ENCODE data around the gene DACT2. TPM values are rescaled to one million over a fixed set of nuclear protein-coding genes. Genes with fewer than 3 reads are reported as not detected.
"Not testable (repeated sequence)": the region's sequence is repeated elsewhere in the genome, so short reads cannot be mapped to it uniquely, and the experiment has no call there.

The DACT2 gene
- polyA plus RNA-seq, 2 donors = 0.83 to 1.2 TPM

DNA sequence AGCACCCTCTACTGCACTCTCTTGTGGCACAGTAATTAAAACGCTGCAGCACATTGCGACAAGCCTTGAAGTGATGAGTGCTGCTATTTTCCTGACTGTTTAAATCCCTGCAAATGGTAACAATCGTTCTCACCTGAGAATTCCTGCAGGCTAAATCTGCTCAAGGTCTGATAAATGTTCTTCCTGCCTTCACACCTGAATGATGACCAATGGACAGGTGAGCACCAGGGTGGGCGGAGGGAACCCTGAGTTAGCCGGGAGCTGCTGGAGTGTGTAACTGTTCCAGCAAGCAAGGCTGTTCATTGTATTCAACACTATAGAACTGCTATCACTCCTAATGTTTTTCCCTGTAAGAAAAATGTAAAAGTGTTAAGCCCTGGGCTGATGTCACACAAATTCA is 4.0 kb downstream of the DACT2 start:
- Histone ChIP-seq H3K9me3 (ENCODE audit: control insufficient read depth in 2 of 2, insufficient read depth in 1 of 2, low read depth in 1 of 2, low read length in 1 of 2) (no peaks in the 10 kb centered on the region), H3K27me3 (ENCODE audit: control insufficient read depth in 1 of 2, insufficient read depth in 2 of 2, low read length in 2 of 2) (peaks cover 0 to 7% of the 10 kb centered on the region in 2 donors), H3K36me3 (ENCODE audit: control insufficient read depth in 2 of 2, insufficient read depth in 2 of 2, low read length in 1 of 2) (no peaks in the 10 kb centered on the region), H3K4me1 (ENCODE audit: control insufficient read depth in 2 of 2, insufficient read depth in 2 of 2, low read length in 1 of 2) (peaks cover 8 to 10% of the 10 kb centered on the region in 2 donors), H3K4me3 (ENCODE audit: low read depth in 1 of 2, low read length in 2 of 2) (no peak overlapping the region), H3K27ac (ENCODE audit: low read depth in 2 of 2, low read length in 1 of 2) (no peak overlapping the region)
- WGBS, 2 donors = 49 to 59% methylated on average over 5 of the region's 5 CpGs

DNA sequence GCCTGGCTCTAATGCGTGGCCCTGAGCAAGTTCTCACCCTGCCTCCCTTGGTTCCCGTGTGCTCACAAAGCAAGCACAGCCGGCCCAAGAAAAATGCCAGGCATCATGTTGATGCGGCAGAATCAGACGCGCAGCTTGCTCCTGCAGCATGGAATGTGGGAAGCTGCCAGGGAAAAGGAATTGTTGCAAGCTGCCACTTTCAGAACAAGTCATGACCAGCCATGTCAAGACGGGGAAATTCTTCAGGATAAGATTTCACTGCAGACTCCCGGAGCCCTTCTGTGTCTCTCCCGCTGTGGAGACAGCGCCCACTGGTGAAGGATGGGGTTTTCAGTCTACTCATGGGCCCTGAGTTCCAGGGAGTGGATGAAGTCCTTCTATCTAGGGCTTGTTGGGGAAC is 4.6 kb downstream of the DACT2 start:
- no peak overlapping the region for H3K4me3 ChIP-seq (ENCODE audit: low read depth in 1 of 2, low read length in 2 of 2)
- H3K27ac ChIP-seq (ENCODE audit: low read depth in 2 of 2, low read length in 1 of 2) = peak overlapping the region in 1 of 2 donors; percentile 27
- 34 to 45% methylated on average over 10 of the region's 10 CpGs for WGBS, 2 donors
- no peaks in the 10 kb centered on the region for H3K9me3 ChIP-seq (ENCODE audit: control insufficient read depth in 2 of 2, insufficient read depth in 1 of 2, low read depth in 1 of 2, low read length in 1 of 2)
- peaks cover 0 to 6% of the 10 kb centered on the region in 2 donors for H3K27me3 ChIP-seq (ENCODE audit: control insufficient read depth in 1 of 2, insufficient read depth in 2 of 2, low read length in 2 of 2)
- H3K36me3 ChIP-seq (ENCODE audit: control insufficient read depth in 2 of 2, insufficient read depth in 2 of 2, low read length in 1 of 2) = no peaks in the 10 kb centered on the region
- peaks cover 8 to 10% of the 10 kb centered on the region in 2 donors for H3K4me1 ChIP-seq (ENCODE audit: control insufficient read depth in 2 of 2, insufficient read depth in 2 of 2, low read length in 1 of 2)

DNA sequence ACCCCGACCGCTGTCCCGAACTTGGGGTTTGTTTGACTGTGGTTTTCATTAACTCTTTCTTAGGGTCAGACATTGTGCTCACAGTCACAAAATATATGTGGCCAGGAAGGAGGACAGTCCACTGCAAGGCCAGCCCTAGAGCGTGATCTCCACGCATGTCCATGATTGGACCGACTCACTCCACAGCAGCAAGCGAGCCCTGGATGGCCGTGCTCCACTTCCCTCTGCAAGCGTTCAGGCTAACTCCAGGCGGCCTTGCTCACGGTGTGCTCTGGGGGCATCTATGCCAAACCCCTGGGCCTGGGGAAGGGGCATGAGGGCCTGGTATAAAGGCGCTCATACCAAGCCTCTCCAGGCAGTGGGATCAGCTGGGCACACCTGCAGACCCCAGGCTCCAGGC is 5.6 kb downstream of the DACT2 start:
- 78% methylated on average over 12 of the region's 12 CpGs for WGBS, 2 donors
- Histone ChIP-seq H3K4me3 (ENCODE audit: low read depth in 1 of 2, low read length in 2 of 2) (no peak overlapping the region), H3K27ac (ENCODE audit: low read depth in 2 of 2, low read length in 1 of 2) (peak overlapping the region in 1 of 2 donors; percentile 49)

DNA sequence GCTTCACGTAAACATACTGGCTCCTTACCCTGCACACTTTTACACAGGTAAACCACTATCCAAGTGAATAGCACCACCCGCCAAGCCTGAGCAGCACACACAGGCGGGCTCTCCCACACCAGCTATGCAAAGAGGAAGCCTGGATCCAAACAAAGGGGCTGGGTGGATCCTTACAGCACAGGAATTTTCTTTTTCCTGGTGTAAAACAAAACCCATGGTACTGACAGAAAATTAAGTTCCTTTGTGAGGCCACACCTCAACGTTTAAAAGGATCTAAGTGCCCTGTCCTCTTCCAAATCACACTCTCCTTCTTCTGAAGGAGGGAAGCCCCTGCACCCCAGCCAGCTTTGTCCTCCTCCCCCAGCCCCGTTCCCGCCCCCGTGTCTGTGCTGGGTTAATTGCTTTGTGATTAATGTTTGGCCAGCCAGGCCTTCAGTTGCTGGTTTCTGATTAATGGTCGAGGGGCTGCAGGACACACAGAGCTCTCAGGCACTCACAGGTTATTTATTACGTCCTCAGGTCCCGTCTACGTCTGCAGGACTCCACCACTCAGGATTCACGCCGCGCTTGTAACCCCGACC is 6.1 kb downstream of the DACT2 start:
- Histone ChIP-seq H3K9me3 (ENCODE audit: control insufficient read depth in 2 of 2, insufficient read depth in 1 of 2, low read depth in 1 of 2, low read length in 1 of 2) (no peaks in the 10 kb centered on the region), H3K27me3 (ENCODE audit: control insufficient read depth in 1 of 2, insufficient read depth in 2 of 2, low read length in 2 of 2) (no peaks in the 10 kb centered on the region), H3K4me3 (ENCODE audit: low read depth in 1 of 2, low read length in 2 of 2) (no peak overlapping the region), H3K4me1 (ENCODE audit: control insufficient read depth in 2 of 2, insufficient read depth in 2 of 2, low read length in 1 of 2) (peaks cover 4 to 10% of the 10 kb centered on the region in 2 donors), H3K36me3 (ENCODE audit: control insufficient read depth in 2 of 2, insufficient read depth in 2 of 2, low read length in 1 of 2) (no peaks in the 10 kb centered on the region), H3K27ac (ENCODE audit: low read depth in 2 of 2, low read length in 1 of 2) (peak overlapping the region; percentile 24 to 49)
- WGBS, 2 donors = 47 to 49% methylated on average over 15 of the region's 15 CpGs

More for the DNA sequence above, 5.6 kb downstream of the DACT2 start:
- Histone ChIP-seq H3K9me3 (ENCODE audit: control insufficient read depth in 2 of 2, insufficient read depth in 1 of 2, low read depth in 1 of 2, low read length in 1 of 2) (no peaks in the 10 kb centered on the region), H3K36me3 (ENCODE audit: control insufficient read depth in 2 of 2, insufficient read depth in 2 of 2, low read length in 1 of 2) (no peaks in the 10 kb centered on the region), H3K4me1 (ENCODE audit: control insufficient read depth in 2 of 2, insufficient read depth in 2 of 2, low read length in 1 of 2) (peaks cover 7 to 10% of the 10 kb centered on the region in 2 donors), H3K27me3 (ENCODE audit: control insufficient read depth in 1 of 2, insufficient read depth in 2 of 2, low read length in 2 of 2) (peaks cover 0 to 2% of the 10 kb centered on the region in 2 donors)

DNA sequence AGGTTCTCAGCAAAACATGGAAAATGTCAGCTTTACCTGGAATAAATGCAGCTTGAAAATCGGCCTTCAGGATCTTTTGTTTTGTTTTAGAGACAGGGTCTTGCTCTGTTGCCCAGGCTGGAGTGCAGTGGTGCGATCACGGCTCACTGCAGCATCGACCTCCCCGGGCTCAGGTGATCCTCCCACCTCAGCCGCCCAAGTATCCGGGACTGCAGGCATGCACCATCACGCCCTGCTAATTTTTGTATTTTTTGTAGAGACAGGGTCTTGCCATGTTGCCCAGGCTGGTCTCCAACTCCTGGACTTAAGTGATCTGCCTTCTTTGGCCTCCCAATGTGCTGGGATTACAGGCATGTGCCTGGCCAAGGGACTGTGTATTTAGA is 7.5 kb downstream of the DACT2 start:
- not testable (repeated sequence) for H3K4me1 ChIP-seq (ENCODE audit: control insufficient read depth in 2 of 2, insufficient read depth in 2 of 2, low read length in 1 of 2); H3K36me3 ChIP-seq (ENCODE audit: control insufficient read depth in 2 of 2, insufficient read depth in 2 of 2, low read length in 1 of 2); H3K9me3 ChIP-seq (ENCODE audit: control insufficient read depth in 2 of 2, insufficient read depth in 1 of 2, low read depth in 1 of 2, low read length in 1 of 2); H3K4me3 ChIP-seq (ENCODE audit: low read depth in 1 of 2, low read length in 2 of 2); H3K27me3 ChIP-seq (ENCODE audit: control insufficient read depth in 1 of 2, insufficient read depth in 2 of 2, low read length in 2 of 2); H3K27ac ChIP-seq (ENCODE audit: low read depth in 2 of 2, low read length in 1 of 2)
- 79 to 89% methylated on average over 8 of the region's 8 CpGs for WGBS, 2 donors

DNA sequence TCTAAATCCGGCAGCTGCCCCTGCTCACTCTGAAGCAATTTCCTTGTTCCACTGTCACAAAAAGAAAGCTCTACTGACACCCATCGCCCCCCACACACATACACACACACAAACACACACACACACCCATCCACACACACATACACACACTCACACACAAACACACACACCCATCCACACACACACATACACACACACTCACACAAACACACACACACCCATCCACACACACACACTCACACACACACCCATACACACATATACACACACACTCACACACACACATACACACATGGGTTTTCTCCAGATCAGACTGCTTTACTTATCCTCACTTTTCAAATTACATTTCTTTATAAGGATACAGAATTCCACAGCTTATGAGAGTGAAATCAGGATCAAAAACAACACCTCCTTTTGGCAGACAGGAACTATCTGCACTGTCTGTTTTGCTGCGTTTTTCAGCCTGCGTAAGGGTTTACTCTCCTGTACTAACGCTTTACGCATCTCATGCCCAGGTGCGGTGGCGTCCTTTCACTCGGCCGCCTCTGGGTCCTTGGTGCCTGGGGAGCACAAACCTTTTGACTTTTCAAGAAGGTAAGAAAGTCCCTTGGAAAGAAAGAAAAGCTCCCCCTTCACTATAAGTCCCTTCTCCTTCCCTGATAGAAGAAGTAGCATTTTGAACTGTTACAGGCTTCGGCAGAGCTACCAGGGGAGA is 8.0 kb downstream of the DACT2 start:
- Histone ChIP-seq H3K36me3 (ENCODE audit: control insufficient read depth in 2 of 2, insufficient read depth in 2 of 2, low read length in 1 of 2) (no peaks in the 10 kb centered on the region), H3K4me1 (ENCODE audit: control insufficient read depth in 2 of 2, insufficient read depth in 2 of 2, low read length in 1 of 2) (peaks cover 4 to 10% of the 10 kb centered on the region in 2 donors), H3K4me3 (ENCODE audit: low read depth in 1 of 2, low read length in 2 of 2) (no peak overlapping the region), H3K27ac (ENCODE audit: low read depth in 2 of 2, low read length in 1 of 2) (no peak overlapping the region), H3K27me3 (ENCODE audit: control insufficient read depth in 1 of 2, insufficient read depth in 2 of 2, low read length in 2 of 2) (no peaks in the 10 kb centered on the region), H3K9me3 (ENCODE audit: control insufficient read depth in 2 of 2, insufficient read depth in 1 of 2, low read depth in 1 of 2, low read length in 1 of 2) (no peaks in the 10 kb centered on the region)
- WGBS, 2 donors = 90 to 93% methylated on average over 11 of the region's 11 CpGs

DNA sequence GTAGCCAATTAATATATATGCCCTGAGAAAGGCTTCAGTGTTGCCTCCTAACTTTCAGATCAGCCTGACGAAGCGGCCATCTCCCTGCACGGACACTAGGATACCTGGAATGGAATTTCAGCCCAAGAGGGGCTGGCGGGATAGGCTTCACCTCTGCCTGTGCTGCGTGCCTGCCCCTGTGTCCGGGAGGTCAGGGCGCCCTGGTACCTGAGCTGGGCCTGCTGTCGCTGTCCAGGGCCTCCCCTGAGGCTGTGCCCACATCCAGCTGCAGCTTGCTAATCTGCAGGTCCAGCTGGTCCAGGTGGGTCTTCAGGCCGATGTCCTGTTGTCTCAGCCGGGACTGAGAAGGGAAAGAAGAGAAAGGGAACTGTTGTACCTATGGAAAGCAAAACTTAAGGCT is 8.6 kb downstream of the DACT2 start:
- Histone ChIP-seq H3K27ac (ENCODE audit: low read depth in 2 of 2, low read length in 1 of 2) (no peak overlapping the region), H3K36me3 (ENCODE audit: control insufficient read depth in 2 of 2, insufficient read depth in 2 of 2, low read length in 1 of 2) (no peaks in the 10 kb centered on the region), H3K4me1 (ENCODE audit: control insufficient read depth in 2 of 2, insufficient read depth in 2 of 2, low read length in 1 of 2) (peaks cover 4 to 10% of the 10 kb centered on the region in 2 donors), H3K9me3 (ENCODE audit: control insufficient read depth in 2 of 2, insufficient read depth in 1 of 2, low read depth in 1 of 2, low read length in 1 of 2) (no peaks in the 10 kb centered on the region), H3K27me3 (ENCODE audit: control insufficient read depth in 1 of 2, insufficient read depth in 2 of 2, low read length in 2 of 2) (no peaks in the 10 kb centered on the region), H3K4me3 (ENCODE audit: low read depth in 1 of 2, low read length in 2 of 2) (no peak overlapping the region)
- WGBS, 2 donors = 92 to 94% methylated on average over 10 of the region's 10 CpGs

DNA sequence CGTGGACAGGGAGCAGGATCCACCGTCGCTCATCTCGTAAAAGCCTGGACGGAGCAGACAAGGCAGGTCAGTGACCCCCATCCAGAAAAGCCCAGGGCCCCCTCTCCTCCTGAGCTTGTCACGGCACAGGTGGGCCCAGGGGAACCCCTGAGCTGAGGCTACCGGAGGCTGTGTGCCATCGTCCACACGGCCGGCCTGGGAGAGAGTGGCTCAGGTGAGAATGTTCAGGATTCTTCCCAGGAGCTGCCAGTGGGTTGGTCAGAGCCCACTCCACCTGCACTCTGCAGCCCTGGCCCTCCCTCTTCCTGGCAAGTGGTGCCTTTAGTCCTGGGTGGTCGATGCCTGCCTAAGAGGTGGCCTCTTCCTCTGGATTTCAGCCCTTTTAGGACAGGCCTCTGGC is 9.2 kb downstream of the DACT2 start:
- peaks cover 4 to 10% of the 10 kb centered on the region in 2 donors for H3K4me1 ChIP-seq (ENCODE audit: control insufficient read depth in 2 of 2, insufficient read depth in 2 of 2, low read length in 1 of 2)
- 88 to 91% methylated on average over 11 of the region's 11 CpGs for WGBS, 2 donors
- H3K27ac ChIP-seq (ENCODE audit: low read depth in 2 of 2, low read length in 1 of 2) = no peak overlapping the region
- no peaks in the 10 kb centered on the region for H3K36me3 ChIP-seq (ENCODE audit: control insufficient read depth in 2 of 2, insufficient read depth in 2 of 2, low read length in 1 of 2)
- H3K27me3 ChIP-seq (ENCODE audit: control insufficient read depth in 1 of 2, insufficient read depth in 2 of 2, low read length in 2 of 2) = no peaks in the 10 kb centered on the region
- no peaks in the 10 kb centered on the region for H3K9me3 ChIP-seq (ENCODE audit: control insufficient read depth in 2 of 2, insufficient read depth in 1 of 2, low read depth in 1 of 2, low read length in 1 of 2)
- no peak overlapping the region for H3K4me3 ChIP-seq (ENCODE audit: low read depth in 1 of 2, low read length in 2 of 2)

DNA sequence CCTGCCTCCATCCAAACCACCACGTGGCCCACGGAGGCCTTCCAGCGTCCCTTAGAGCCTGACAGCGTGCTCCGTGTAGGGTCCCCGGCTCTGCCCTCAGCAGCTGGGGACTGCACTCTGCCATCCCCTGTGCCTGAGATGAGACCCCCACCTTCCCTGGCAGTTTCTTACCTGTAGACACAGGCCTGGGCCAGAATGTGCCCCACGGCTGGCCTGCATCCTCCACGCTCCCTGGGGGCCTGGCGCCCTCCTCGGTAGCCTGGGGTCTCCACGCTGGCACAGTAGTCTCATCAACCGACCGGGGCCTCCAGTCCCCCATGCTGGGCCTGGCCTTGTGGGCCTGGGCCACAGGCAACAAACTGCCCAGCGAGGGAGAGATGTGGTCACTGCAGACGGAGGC is 9.6 kb downstream of the DACT2 start:
- H3K27me3 ChIP-seq (ENCODE audit: control insufficient read depth in 1 of 2, insufficient read depth in 2 of 2, low read length in 2 of 2) = no peaks in the 10 kb centered on the region
- peaks cover 4 to 6% of the 10 kb centered on the region in 2 donors for H3K4me1 ChIP-seq (ENCODE audit: control insufficient read depth in 2 of 2, insufficient read depth in 2 of 2, low read length in 1 of 2)
- no peak overlapping the region for H3K27ac ChIP-seq (ENCODE audit: low read depth in 2 of 2, low read length in 1 of 2)
- H3K4me3 ChIP-seq (ENCODE audit: low read depth in 1 of 2, low read length in 2 of 2) = no peak overlapping the region
- no peaks in the 10 kb centered on the region for H3K36me3 ChIP-seq (ENCODE audit: control insufficient read depth in 2 of 2, insufficient read depth in 2 of 2, low read length in 1 of 2)
- no peaks in the 10 kb centered on the region for H3K9me3 ChIP-seq (ENCODE audit: control insufficient read depth in 2 of 2, insufficient read depth in 1 of 2, low read depth in 1 of 2, low read length in 1 of 2)
- WGBS, 2 donors = 94 to 96% methylated on average over 15 of the region's 15 CpGs

DNA sequence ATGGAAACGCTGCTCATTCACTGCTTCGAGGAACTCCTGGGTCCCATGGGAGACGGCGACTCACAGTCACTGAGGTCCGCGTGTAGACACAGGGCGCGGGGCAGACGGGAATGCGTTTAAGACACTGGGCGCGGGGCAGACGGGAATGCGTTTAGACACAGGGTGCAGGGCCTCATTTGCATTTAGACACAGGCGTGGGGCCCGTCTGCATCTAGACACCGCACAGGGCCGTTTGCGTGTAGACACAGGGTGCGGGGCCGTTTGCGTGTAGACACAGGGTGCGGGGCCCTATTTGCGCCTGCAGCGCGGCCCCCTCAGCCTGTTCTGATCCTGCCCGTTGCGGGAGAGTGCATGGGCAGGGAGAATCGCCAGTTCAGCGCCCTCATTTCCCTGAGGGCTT is 10.4 kb downstream of the DACT2 start:
- Histone ChIP-seq H3K9me3 (ENCODE audit: control insufficient read depth in 2 of 2, insufficient read depth in 1 of 2, low read depth in 1 of 2, low read length in 1 of 2) (no peaks in the 10 kb centered on the region), H3K4me1 (ENCODE audit: control insufficient read depth in 2 of 2, insufficient read depth in 2 of 2, low read length in 1 of 2) (peaks cover 3% of the 10 kb centered on the region in 2 donors), H3K27ac (ENCODE audit: low read depth in 2 of 2, low read length in 1 of 2) (no peak overlapping the region), H3K36me3 (ENCODE audit: control insufficient read depth in 2 of 2, insufficient read depth in 2 of 2, low read length in 1 of 2) (no peaks in the 10 kb centered on the region), H3K4me3 (ENCODE audit: low read depth in 1 of 2, low read length in 2 of 2) (no peak overlapping the region), H3K27me3 (ENCODE audit: control insufficient read depth in 1 of 2, insufficient read depth in 2 of 2, low read length in 2 of 2) (no peaks in the 10 kb centered on the region)
- WGBS, 2 donors = 93 to 94% methylated on average over 30 of the region's 30 CpGs

Data from esophagus (tissue), 2 donors.